HG03066 (cell line): ENCODE results near the gene CPAMD8.
"Not testable (repeated sequence)": the region's sequence is repeated elsewhere in the genome, so short reads cannot be mapped to it uniquely, and the experiment has no call there.

Experiments
- ATAC-seq: cut with Tn5 transposase; IDR thresholded peaks from one replicate; pipeline ENCODE4 v1.9.1; 2021; ENCODE audit warnings: low read depth; ENCODE audit not compliant: unreplicated experiment

CPAMD8 gene

GRCh38 chr19:16951529-16951928, 75.1 kb downstream of the CPAMD8 start:
- ATAC-seq, result no peak

- ATAC-seq, result no peak
Observed at GRCh38 chr19:16949496-16950023, 77.0 kb downstream of the CPAMD8 start.

DNA sequence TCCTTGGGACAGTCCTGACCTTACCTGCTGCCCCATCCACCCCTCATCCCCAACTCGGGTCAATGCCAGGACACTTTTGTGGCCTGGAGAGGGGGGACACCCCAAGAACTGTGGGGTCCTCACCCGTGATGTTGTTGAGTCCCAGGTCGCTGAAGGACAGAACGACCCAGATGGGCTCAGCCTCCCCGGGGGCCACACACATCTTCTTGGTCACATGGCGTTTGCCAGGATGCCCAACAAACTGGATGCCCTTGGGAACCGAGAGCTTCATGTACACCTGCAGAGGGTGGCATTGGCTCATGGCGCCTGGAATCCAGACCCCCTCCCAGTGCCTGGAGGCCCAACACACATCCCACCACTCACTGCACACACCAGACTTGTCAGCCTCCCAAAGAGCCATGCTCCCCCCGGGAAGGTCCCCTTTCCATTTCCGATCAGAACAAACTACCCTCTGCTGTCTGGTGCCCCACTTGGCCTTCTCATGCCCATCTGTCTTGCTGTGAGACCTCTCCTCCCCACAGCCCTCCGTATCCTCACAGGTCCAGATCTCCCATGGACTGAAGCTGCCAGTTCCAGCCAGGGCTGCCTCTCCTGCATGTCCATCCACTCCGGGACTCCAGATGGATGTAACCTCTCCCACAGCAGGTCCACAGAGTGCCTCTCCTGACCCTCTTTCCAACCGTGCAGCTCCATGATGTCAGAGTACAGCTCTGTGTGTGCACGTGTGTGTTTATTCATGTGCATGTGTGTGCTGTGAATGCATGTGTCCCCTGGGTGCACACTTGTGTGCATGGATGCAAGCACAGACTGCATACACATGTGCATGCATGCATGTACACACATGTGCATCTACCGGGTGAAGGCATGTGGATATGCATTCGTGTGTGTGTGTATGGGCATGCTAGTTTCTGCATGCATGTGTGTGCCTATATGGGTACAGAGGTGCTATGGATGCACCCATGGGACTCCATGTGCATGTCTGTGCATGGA, 79.4 kb downstream of the CPAMD8 start:
- ATAC-seq, result no peak

- no peak for ATAC-seq
Observed at GRCh38 chr19:16945762-16946465, 80.7 kb downstream of the CPAMD8 start.

DNA sequence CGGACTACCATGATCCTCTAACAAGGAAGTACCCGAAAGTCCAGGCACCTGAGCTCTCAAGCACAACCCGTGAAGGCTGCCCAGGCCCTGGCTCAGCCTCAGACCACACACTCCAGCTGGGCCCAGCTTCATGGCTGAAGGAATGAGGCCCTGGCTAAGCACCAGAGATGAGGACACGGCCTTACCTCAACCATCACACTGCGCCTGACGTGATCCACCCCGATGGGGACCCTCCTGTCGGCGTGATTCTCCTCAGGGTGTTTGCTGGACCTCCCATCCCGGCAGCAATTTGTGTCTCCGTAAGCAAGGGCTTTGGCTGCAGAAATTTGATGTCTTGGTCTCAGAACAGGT, 81.3 kb downstream of the CPAMD8 start:
- ATAC-seq, result no peak

- ATAC-seq, result no peak
Observed at GRCh38 chr19:16944626-16945363, 81.8 kb downstream of the CPAMD8 start.

DNA sequence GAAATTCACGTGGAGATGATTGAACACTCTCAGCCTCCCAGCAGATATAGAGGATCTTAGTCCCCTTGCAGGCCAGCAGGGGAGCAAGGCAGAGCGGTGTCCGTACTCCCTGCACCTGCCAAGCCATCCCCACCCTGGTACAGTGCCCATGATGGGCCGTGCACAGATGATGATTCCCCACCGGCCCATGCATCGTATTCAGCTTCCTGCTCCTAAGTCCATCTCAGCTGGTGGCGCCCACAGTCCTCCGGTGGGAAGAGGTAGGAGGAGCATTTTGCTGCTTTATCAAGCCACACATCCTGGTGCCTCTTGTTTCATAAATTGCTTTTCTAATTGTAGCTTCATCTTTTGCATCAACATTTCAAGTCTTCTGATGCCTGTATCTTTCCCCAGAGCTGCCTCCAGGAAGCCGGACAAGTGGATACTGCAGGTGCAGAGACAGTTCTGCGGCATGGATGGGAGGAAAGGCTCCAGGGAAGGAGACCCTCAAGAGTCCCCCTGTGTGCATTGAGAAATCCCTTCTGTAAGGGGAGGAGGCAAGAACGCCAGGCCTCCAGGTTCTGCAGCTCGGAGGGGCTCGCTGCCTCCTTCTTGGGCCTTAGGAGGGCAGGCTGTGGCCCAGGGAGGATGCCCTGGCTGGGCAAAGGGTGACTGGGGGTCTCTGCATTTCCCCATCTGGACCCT, 82.5 kb downstream of the CPAMD8 start:
- no peak for ATAC-seq

- ATAC-seq, result not testable (repeated sequence)
Observed at GRCh38 chr19:16943090-16943489, 83.5 kb downstream of the CPAMD8 start.

- ATAC-seq, result no peak
Observed at GRCh38 chr19:16942583-16942982, 84.0 kb downstream of the CPAMD8 start.

GRCh38 chr19:16940626-16941025, 86.0 kb downstream of the CPAMD8 start:
- no peak for ATAC-seq

- ATAC-seq, result not testable (repeated sequence)
Observed at GRCh38 chr19:16940063-16940462, 86.5 kb downstream of the CPAMD8 start.

DNA sequence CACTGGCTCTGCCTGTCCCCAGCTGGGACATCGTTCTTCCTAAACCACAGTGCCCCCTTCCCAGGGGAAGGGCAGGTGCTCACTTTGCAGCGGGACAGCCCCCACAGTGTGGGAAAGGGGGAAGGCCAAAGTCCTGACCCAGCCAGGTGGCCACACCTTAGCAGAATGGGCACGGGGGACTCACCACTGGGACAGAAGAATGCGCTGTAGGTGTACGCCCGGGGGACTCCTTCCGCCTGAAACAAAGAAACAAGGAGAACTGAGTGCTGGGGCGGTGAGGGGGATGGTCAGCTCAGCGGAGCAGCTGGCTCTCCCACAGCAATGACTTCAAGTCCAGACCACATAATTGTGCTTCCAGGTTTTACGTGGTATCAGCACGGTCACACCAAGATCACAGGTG, 88.4 kb downstream of the CPAMD8 start:
- no peak for ATAC-seq

DNA sequence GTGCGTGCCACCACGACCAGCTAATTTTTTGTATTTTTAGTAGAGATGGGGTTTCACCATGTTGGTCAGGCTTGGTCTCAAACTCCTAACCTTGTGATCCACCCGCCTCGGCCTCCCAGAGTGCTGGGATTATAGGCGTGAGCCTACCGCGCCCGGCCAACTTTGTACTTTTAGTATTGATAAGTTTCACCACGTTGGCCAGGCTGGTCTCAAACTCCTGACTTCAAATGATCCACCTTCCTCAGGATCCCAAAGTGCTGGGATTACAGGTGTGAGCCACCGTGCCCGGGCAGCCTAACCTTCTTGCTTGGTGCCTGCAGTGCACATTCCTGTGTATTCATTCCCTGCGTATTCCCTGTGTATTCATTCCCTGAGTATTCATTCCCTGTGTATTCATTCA, 88.8 kb downstream of the CPAMD8 start:
- ATAC-seq, result not testable (repeated sequence)

GRCh38 chr19:16936901-16937300, 89.7 kb downstream of the CPAMD8 start:
- ATAC-seq, result no peak

DNA sequence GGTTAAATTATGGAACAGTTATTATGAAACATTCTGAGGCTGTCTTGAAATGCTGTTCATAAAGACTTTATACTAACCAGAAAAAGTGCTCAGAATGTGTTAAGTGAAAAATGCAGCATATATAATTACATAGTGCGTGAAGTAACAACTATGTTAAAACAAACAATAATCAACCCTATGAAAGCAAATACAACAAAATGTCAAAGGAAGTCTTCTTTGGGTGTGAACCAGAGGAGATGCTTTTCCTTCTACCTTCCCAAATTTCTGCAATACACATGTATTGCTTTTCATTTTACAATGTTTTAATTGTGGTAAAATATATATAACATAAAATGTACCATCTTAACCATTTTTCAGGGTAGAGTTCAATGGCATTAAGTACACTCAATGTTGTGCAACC, 92.1 kb downstream of the CPAMD8 start:
- ATAC-seq, result no peak

GRCh38 chr19:16931306-16931705, 95.3 kb downstream of the CPAMD8 start:
- ATAC-seq, result no peak

- ATAC-seq, result no peak
Observed at GRCh38 chr19:16930753-16931152, 95.9 kb downstream of the CPAMD8 start.

- ATAC-seq, result no peak
Observed at GRCh38 chr19:16928916-16929315, 97.7 kb downstream of the CPAMD8 start.

DNA sequence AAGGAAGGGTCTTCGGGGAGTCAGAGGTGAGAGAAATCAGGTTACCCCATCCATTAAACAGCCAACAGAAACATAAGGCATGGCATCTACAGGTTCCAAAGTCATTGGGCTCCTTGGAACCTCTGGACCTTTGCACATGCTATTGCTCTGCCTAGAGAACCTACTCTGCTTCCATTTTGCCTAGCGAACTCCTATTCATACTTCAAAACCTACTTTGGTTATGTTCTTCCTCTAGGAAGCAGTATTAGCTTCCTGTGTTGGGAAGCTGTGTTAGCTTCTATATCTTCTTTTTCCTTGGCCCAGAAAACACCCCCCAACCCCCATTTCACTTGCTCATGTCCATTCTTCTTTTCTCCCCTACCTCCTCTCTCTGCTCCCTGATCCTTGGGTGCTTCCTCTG, 98.3 kb downstream of the CPAMD8 start:
- no peak for ATAC-seq

DNA sequence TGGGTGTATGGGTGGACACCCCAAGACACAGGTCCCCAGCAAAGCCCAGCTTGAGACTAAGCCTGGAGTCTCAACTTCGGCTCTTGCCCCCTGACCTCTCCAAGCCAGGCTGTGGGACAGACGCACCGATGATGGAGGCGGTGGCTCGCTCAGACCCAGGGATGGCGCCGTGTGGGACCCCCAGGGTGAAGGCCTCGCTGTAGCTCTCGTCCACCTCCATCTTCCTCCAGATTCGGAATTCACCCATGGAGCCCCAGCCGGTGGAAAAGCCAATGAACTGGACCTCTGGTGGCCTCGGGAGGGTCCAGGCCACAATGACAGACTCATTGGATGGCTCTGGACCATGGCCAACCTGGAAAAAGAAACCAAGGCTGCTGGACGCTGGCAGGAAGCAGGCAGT, 98.7 kb downstream of the CPAMD8 start:
- no peak for ATAC-seq
